HG02852 (cell line): ENCODE data around the gene CLIP1.
"Not testable (repeated sequence)": the region's sequence is repeated elsewhere in the genome, so short reads cannot be mapped to it uniquely, and the experiment has no call there.

Experiments
- ATAC-seq: cut with Tn5 transposase; IDR thresholded peaks from one replicate; pipeline ENCODE4 v1.9.1; 2021; ENCODE audit warnings: mild to moderate bottlenecking, moderate library complexity; ENCODE audit not compliant: unreplicated experiment

Gene CLIP1

GRCh38 chr12:122260735-122261134, 161.7 kb downstream of the CLIP1 start:
- ATAC-seq, result not testable (repeated sequence)

- not testable (repeated sequence) for ATAC-seq
Measured at GRCh38 chr12:122258939-122259338, 163.5 kb downstream of the CLIP1 start.

- ATAC-seq, result not testable (repeated sequence)
Measured at GRCh38 chr12:122258462-122258861, 164.0 kb downstream of the CLIP1 start.

- no peak for ATAC-seq
Measured at GRCh38 chr12:122250536-122250935, 171.9 kb downstream of the CLIP1 start.

- no peak for ATAC-seq
Measured at GRCh38 chr12:122250047-122250446, 172.4 kb downstream of the CLIP1 start.

GRCh38 chr12:122245553-122245952, 176.9 kb downstream of the CLIP1 start:
- ATAC-seq, result no peak

GRCh38 chr12:122244565-122245371, 177.7 kb downstream of the CLIP1 start:
- ATAC-seq, result no peak

GRCh38 chr12:122243965-122244364, 178.5 kb downstream of the CLIP1 start:
- ATAC-seq, result no peak

- no peak for ATAC-seq
Measured at GRCh38 chr12:122238861-122239260, 183.6 kb downstream of the CLIP1 start.

GRCh38 chr12:122235741-122236140, 186.7 kb downstream of the CLIP1 start:
- no peak for ATAC-seq

GRCh38 chr12:122232691-122233090, 189.8 kb downstream of the CLIP1 start:
- no peak for ATAC-seq

- ATAC-seq, result no peak
Measured at GRCh38 chr12:122230798-122231197, 191.7 kb downstream of the CLIP1 start.

GRCh38 chr12:122228092-122228491, 194.4 kb downstream of the CLIP1 start:
- no peak for ATAC-seq

- ATAC-seq, result no peak
Measured at GRCh38 chr12:122227341-122227740, 195.1 kb downstream of the CLIP1 start.

- no peak for ATAC-seq
Measured at GRCh38 chr12:122226366-122227125, 195.9 kb downstream of the CLIP1 start.

- ATAC-seq, result peak; percentile 87
Measured at GRCh38 chr12:122225683-122226365, 196.6 kb downstream of the CLIP1 start, which contains the start of gene DIABLO. Gene DIABLO (minus strand): TSS chr12:122226052. CDS start chr12:122226014, 38 bp downstream.
